Measurements from ENCODE around the gene GIMAP1.
"Not testable (repeated sequence)": the region's sequence is repeated elsewhere in the genome, so short reads cannot be mapped to it uniquely, and the experiment has no call there.

GIMAP1 gene

DNA sequence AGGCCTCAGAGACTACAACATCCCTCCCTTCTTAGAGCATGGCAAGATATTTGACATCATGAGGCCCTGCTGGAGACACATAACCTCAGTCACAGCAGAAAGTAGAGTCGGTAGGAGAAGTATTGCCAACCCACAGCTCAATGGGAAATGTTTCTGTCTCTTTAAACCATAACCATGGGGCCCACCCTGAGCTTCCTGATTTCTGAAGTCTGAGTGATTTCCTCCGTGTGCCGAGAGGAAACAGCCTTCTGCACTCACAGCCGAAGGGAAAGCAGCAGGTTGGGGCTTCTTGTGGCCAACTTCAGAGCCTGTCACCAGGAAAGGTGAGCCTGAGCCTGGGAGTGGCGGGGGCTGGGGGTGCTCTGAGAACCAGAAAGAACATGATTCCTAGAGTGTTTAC is at the start of gene GIMAP1:
GIMAP1 (plus strand) TSS at position 246 of the 400 bp plus-strand sequence. CDS start 2,435 bp downstream, outside the sequence.
- no peak for DNase-seq

DNA sequence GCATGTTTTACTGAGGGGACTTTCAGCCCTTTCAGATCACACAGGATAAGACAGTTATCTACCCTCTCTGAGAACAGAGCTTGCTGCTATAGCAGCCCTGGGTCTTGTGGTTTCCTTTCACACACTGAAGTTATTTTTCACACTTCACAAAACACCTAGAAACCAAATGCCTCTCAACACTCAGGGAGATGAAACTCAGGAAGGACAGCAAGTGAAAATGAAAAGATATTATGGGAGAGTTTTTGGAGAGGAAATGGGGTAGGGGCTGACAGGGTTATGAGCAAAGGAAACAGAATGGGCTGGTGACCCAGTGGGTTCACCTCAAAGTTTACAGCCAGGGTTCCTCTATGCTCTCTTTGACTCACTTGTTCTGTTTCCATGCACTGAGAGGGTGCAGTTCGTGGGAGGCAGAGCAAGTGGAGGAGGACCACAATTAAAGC is 47.9 kb upstream of the GIMAP1 start:
- DNase-seq: no peak

DNA sequence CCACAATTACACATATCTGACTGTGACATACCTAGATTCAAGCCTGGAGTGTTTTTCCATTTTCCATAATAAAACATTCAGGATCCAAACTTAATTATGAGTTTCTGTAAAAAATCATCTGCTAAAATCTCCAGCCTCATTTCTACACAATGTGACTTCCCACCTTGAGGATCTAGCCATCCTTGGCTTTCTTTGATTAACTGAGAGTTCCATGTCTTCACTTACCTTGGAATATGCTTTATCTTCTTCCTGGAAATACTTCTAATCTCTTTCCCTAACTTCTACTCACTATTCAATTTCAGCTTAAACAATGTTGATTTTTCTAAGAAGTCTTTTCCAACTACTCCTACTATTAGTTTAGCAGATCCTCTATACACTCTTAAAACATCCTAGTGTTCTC is 47.4 kb upstream of the GIMAP1 start:
- no peak for DNase-seq

DNA sequence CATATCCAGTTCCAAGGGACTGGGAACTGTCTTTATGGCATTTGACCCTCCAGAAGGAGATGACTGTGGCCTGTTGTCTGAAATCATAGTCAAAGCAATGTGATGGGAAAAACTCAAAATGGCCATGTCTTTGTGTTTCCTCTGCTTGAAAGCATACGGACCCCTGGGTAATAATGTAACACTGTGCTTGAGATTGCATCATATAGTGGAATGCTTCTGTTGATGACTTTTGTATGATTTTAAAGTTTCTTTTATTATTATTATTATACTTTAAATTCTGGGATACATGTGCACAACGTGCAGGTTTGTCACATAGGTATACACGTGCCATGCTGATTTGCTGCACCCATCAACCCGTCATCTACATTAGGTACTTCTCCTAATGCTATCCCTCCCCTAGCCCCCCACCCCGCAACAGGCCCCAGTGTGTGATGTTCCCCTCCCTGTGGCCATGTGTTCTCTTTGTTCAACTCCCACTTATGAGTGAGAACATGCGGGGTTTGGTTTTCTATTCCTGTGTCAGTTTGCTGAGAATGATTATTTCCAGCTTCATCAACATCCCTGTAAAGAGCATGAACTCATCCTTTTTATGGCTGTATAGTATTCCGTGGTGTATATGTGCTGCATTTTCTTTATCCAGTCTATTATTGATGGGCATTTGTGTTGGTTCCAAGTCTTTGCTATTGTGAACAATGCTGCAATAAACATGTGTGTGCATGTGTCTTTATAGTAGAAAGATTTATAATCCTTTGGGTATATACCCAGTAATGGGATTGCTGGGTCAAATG is 44.4 kb upstream of the GIMAP1 start:
- DNase-seq: not testable (repeated sequence)

DNA sequence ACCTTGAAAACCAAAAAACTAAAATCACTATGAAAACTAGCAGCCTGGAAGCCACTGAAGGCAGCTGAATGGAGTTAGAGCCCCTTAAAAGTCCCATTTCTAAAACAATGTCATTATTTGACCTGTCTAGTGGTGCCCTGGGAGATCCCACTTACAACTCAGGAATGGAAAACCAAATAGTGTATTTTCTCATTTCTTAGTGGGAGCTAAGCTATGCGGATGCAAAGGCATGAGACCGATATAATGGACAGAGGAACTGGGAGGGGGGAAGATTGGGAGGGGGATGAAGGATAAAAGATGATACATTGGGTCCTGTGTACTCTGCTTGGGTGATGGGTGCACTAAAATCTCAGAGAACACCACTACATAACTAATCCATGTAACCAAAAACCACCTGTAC is 40.7 kb upstream of the GIMAP1 start:
- DNase-seq: no peak

DNA sequence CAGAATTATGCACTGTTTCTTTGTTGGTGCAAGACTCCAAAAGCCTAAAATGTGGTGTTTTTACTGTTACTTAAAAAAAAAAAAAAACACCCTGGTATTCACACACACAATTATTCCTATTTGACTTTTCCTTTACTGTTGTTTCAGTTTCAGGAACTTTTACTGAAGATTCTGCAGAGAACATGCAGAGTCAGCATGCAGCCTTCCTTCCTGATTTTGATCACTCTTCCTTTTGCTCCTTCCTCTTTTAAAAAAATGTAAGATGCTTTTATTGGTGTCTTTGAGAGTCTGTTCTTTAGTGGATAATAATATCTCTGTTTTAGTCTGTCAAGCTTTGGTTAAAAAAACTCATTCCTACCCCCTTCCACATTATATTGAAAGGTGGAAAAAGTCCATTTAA is 40.1 kb upstream of the GIMAP1 start:
- not testable (repeated sequence) for DNase-seq

DNA sequence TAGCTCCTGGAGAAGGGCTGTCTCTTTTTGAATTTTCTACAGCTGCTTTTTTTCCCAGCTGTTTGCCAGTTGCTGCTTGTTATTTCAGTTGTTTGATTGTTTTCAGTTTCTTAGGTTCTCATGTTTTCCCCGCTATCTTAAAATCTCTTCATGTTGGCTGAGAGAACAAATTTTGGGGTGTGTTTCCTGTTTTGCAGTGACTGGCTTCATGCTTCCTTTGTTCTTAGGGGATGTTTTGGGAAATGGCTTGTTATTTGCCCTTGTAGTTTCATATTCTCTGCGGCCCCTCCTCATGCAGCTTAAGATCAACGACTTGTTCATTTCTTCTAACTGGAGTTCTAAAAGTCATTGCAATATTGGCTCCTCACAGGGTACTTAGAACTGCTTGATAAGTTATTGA is 39.6 kb upstream of the GIMAP1 start:
- not testable (repeated sequence) for DNase-seq

DNA sequence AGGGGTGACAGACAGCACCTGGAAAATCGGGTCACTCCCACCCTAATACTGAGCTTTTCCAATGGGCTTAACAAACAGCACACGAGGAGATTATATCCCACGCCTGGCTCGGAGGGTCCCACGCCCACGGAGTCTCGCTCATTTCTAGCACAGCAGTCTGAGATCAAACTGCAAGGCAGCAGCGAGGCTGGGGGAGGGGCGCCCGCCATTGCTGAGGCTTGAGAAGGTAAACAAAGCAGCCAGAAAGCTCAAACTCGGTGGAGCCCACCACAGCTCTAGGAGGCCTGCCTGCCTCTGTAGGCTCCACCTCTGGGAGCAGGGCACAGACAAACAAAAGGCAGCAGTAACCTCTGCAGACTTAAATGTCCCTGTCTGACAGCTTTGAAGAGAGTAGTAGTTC is 37.8 kb upstream of the GIMAP1 start:
- not testable (repeated sequence) for DNase-seq

DNA sequence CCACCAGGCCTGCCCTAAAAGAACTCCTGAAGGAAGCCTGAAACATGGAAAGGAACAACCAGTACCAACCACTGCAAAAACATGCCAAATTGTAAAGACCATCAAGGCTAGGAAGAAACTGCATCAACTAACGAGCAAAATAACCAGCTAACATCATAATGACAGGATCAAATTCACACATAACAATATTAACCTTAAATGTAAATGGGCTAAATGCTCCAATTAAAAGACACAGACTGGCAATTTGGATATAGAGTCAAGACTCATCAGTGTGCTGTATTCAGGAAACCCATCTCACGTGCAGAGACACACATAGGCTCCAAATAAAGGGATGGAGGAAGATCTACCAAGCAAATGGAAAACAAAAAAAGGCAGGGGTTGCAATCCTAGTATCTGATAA is 36.0 kb upstream of the GIMAP1 start:
- not testable (repeated sequence) for DNase-seq

DNA sequence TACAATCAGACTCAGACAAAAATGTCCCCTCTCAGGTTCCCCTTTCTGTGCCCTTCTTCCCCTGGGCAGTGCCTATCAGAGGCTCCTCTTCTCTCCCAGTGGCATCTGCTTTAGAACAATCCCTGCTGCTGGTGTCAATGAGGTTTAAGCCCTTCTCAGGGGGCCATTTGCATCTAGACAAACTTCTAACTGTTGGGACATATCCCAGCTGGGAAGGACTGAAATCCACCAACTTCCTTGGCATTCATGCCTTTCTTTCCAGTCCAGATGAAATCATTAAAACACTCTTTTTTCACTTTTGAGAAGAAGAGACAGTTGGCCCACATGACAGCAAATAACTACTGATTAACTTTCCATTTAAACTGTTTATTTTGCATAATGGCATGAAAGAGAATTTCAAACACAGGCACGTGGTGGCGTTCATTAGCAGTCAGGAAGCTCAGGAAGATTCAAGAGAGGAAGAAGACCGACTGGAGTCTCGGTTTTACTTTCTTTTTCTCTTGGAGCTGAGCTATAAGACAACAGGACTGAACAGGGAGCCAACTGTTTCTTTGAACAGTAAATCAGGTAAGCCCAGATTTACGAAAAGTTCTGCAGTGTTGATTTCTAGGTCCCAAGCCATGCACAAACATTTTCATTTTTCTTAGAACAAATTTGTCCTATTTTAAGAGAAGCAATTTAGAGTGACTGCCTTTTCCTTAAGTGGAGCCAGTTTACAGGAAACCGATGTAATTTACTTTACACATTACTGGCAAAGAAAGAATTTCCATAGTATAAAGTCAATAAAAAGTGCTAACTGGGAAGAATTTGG is 31.0 kb upstream of the GIMAP1 start, which contains the start of gene GIMAP2:
GIMAP2 (plus strand) TSS at position 488 of the 811 bp plus-strand sequence. CDS start 1,354 bp downstream, outside the sequence.
- no peak for DNase-seq

DNA sequence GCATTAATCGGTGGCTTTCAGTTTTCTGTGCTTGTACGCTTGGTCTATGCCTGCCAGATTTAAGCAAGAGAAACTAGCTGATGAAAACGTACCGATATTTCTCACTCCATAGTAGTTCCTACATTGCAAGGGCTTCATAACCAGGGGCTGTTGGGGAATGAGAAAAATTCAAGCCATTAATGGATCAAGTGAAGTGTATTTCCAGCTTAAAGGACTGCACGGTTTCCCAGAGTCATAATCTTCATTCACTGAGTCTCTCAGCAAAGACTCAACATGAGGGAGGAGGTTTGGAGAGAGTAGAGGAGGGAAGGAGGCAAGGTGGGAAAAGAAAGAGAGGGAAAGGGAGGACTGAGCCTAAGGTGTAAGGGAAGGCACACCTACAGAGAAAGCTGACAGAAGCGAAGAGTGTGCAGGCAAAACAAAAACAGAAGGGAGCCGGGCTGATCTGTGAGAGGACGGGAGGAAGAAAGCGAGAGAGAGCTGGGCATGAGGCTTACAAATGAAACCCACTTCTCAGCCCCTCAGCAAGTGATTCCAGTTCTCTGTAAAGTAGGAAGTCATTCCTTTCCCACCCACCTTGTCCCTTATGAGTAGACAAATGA is 30.3 kb upstream of the GIMAP1 start:
- no peak for DNase-seq

DNA sequence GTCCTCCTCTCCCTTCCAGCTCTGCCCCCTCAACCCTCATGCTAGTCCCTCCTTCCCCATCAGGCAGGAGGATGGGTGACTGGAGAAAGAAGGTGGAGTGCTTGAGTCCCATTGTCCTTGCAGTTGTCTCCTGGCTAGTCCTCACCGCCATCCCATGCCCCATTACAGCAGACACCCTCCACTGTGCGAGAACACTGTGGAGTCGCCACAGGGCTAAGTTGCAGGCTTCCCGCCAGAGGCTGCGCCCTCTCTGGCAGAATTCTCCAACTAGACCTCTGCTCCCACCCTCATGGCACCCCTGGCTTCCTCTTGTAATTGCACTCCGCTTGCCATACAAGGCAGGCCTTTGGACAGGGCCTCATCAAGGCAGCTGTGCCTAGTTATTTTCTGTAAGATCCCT is 27.8 kb upstream of the GIMAP1 start:
- no peak for DNase-seq

DNA sequence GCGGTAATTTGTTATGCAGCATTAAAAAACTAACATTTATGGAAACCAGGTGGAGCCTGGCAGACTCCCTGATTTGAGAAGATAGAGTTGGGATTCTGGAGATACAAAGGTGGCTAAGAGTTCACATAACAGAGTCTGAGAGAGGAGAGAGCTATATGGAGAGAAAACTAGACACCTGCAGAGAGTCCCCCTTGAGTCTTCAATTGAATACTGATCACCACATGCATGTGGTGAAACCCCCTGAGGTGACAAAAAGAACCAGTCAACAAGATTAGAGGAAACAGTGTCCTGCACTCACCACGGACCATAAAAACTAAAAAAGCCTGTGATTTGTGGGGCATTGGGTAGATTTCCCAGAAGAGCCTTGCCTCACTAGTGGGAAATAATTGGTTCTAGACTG is 20.8 kb upstream of the GIMAP1 start:
- DNase-seq: no peak

DNA sequence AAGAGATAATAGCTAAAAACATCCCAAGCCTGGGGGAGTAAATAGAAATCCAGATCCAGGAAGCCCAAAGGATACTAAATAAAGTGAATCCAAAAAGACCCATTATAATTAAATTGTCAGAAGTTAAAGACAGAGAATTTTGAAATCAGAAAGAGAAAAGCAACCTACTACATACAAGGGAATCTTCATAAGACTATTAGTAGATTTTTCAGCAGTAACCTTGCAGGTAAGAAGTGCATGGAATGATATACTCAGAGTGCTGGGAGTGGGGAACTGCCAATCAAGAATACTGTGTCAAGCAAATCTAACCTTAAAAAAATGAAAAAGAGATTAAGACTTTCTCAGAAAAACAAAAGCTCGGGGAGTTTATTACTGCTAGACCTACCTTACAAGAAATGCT is 13.2 kb upstream of the GIMAP1 start:
- no peak for DNase-seq

DNA sequence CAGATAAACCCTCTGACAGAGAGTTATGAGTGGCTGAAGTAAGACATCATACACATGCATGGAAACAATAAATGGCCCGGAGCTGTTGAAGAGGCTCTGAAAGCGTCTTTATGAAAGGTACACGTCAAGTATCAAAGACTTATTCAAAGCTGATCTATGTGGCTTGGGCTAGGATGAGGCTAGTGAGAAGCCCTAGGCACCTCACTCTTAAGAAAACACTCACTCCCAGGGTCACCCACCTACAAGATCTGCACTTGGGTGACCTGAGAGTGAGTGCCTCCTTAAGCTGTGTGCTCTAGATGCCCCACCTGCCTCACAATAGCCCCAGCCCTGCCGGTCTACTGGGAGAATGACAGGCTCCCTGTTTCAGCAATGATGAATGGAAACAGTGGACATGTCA is 1.1 kb upstream of the GIMAP1 start:
- no peak for DNase-seq

DNA sequence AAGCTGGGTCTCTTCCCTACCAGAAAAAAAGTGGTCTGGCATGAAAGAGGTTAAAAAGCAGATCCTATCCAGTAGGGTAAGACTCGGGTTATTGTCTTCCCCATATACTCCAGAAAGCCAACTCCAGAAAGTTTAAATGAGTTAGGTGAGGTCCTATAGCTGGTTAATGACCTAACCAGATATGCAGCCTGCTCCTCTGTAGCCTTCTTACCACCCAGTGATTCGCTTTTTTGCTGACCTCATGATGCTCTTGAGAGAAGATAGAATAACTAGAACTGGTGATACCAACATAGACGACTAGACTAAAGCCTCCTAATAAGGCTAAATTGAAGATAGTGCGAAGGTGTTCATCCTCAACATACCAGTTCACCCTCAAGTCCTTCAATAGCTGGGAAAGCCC is 675 bp upstream of the GIMAP1 start:
- no peak for DNase-seq

DNA sequence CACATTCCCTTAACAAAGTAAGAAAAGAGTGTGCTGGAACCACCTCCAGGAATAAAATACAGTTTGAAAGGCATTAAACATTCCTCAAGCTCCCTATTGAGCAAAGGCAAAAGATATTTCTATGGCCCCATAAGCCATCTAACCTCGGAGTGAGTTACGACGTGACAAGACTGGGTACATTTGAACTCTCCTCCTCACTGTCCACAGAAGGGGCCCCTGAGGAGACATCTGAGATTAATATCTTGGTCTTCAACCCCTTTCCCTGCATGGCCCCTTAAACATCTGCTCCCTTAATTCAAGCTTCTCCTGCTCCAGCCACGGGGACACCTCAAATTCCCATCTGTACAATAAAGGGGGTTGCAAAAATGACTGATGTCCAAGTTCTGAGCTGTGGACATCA is 526 bp downstream of the GIMAP1 start:
- DNase-seq: no peak

DNA sequence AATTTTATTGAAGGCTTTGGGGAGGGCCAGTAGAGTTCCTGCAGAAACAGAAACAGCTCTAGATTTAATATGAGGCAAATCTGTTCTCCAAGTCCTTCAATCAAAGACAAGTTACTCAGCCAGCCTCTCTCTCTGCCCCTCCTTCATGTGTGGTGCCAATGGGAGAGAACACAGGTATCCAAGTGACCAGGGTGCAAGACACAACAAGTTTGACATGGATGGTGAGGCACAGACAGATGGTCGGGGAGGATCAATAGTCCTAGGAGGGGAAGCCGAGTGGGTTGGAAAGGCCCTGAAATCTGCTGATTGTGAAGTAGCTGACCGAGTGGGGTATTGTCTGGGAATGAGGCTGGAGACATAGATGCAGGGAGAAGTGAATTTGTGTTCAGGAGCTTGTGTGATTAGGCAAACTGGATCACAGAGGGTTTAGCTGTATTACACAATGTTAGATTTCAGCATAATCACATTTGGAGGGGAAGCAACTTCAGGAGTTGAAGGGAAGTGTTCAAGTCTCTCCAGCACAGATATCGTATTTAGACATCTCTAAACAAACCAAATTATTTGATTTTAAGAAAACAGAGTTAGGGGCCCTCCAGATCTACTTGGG is 1.5 kb downstream of the GIMAP1 start:
- no peak for DNase-seq

DNA sequence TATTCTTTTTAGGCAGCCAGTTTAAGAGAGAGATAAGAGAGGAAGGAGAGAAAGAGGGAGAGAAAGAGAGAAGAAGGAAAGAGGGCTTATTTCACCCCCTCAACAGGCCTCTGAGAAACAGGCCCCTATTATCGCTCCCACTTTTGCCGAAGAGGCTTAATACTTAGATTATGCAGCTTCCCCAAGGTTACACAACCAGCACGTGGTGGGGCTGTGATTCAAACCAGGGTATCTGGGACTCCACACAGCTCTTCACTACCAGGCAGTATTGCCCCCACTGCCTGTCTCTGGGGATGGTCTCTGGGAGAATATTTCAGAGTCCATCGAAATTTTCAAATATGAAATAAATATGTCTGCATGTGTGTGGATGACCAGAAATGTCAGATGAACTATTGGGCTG is 3.0 kb downstream of the GIMAP1 start:
- no peak for DNase-seq

DNA sequence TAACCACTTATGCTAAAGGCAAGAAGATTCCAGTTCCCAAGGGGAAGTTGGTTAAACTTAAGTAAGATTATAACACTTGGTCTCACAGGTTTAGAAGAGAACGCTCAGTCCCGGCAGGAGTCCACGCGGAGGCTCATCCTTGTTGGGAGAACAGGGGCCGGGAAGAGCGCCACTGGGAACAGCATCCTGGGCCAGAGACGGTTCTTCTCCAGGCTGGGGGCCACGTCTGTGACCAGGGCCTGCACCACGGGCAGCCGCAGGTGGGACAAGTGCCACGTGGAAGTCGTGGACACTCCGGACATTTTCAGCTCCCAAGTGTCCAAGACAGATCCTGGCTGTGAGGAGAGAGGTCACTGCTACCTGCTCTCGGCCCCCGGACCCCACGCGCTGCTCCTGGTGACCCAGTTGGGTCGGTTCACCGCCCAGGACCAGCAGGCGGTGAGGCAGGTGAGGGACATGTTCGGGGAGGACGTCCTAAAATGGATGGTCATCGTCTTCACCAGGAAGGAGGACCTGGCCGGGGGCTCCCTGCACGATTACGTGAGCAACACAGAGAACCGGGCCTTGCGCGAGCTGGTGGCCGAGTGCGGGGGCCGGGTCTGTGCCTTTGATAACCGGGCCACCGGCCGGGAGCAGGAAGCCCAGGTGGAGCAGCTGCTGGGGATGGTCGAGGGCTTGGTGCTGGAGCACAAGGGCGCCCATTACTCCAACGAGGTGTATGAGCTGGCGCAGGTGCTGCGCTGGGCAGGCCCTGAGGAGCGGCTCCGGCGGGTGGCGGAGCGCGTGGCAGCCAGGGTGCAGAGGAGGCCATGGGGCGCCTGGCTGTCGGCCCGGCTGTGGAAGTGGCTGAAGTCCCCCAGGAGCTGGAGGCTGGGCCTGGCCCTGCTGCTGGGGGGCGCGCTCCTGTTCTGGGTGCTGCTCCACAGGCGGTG is 3.8 kb downstream of the GIMAP1 start:
- DNase-seq: no peak

DNA sequence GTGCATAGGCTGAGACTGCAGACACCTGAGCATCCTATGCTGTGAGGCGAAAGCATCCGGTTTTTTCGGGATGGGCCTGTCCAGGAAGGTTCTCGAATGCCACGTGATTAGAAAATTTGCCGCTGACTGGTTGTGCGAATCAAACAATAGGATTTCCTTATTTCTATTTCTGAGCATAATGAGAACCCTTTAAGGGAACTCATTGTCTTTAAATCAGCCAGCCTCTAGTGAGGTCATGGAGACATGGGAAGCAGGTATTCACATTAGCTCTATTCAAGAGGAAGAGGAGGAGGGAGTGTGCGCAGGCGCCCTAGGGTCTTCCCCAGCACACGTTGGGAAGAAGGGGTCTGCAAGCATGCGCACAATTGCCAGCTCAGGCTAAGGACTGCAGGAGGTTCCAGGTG is 5.6 kb downstream of the GIMAP1 start:
- no peak for DNase-seq

DNA sequence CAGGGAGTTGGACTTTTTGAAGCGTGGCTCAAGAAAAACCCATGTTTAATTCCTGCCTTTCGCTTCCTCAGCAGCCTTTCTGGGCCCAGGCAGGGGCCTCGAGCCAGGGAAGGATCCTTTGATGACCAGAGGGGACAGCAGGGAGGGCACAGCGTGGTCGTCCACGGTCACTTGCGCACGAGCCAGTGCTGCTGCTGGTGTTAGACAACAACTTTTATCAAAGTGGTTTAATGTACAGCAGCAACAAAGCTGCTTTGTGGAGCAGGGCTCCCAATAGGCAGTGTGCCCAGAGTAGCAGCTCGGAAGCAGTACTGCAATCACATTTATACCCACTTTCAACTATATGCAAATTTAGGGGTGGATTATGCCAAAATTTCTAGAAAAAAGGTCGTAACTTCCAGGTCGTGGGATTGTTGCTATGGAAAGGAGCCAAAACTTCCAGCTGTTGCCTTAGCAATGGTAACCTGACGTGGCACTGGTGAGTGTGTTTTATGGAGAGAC is 6.1 kb downstream of the GIMAP1 start:
- no peak for DNase-seq
